SK-N-SH treated with all-trans-retinoic acid at 6 μM for 48 hours (cell line): ENCODE results near the gene KRT86.

ENCODE experiments used
- ATAC-seq: fragments of 200-7000 bp; cut with Tn5 transposase; 3 replicates; pipeline ENCODE4 v1.9.1; 2020; ENCODE audit warnings: mild to moderate bottlenecking, moderate library complexity
- BACH2 ChIP-seq: fragments of 250-450 bp; sonication (Bioruptor Pico); IDR thresholded peaks from 2 replicates; pipeline ENCODE4 v1.9.0; 2021; ENCODE audit warnings: mild to moderate bottlenecking, borderline replicate concordance
- CSDC2 ChIP-seq: fragments of 250-450 bp; sonication (Bioruptor Pico); IDR thresholded peaks from 2 replicates; pipeline ENCODE4 v1.5.0; 2020; ENCODE audit warnings: mild to moderate bottlenecking, moderate library complexity
- GLIS3 ChIP-seq: fragments of 250-450 bp; sonication (Bioruptor Pico); IDR thresholded peaks from 2 replicates; pipeline ENCODE4 v1.5.0; 2020; ENCODE audit warnings: mild to moderate bottlenecking, moderate library complexity
- ISL1 ChIP-seq: fragments of 250-450 bp; sonication (Bioruptor Pico); IDR thresholded peaks from 2 replicates; pipeline ENCODE4 v2.1.2; 2022; ENCODE audit warnings: mild to moderate bottlenecking, moderate library complexity
- PATZ1 ChIP-seq: fragments of 250-450 bp; sonication (Bioruptor Pico); IDR thresholded peaks from 2 replicates; pipeline ENCODE4 v1.8.0; 2020; ENCODE audit warnings: mild to moderate bottlenecking, moderate library complexity, borderline replicate concordance
- POU6F1 ChIP-seq: fragments of 250-450 bp; sonication (Bioruptor Pico); IDR thresholded peaks from 2 replicates; pipeline ENCODE4 v1.8.0; 2021; ENCODE audit warnings: low read depth, mild to moderate bottlenecking, moderate library complexity, borderline replicate concordance
- PPARA ChIP-seq: fragments of 250-450 bp; sonication (Bioruptor Pico); IDR thresholded peaks from 2 replicates; pipeline ENCODE4 v1.5.0; 2020; ENCODE audit warnings: mild to moderate bottlenecking, borderline replicate concordance
- RARB ChIP-seq: fragments of 250-450 bp; sonication (Bioruptor Pico); IDR thresholded peaks from 2 replicates; pipeline ENCODE4 v1.8.0; 2021; ENCODE audit warnings: mild to moderate bottlenecking, moderate library complexity
- SNAI2 ChIP-seq: fragments of 250-450 bp; sonication (Bioruptor Pico); IDR thresholded peaks from 2 replicates; pipeline ENCODE4 v1.5.0; 2020; ENCODE audit warnings: mild to moderate bottlenecking, moderate library complexity
- TCF4 ChIP-seq: fragments of 250-450 bp; sonication (Bioruptor Pico); IDR thresholded peaks from 2 replicates; pipeline ENCODE4 v1.8.0; 2021; ENCODE audit warnings: mild to moderate bottlenecking, moderate library complexity, borderline replicate concordance
- TOX ChIP-seq: fragments of 250-450 bp; sonication (Bioruptor Pico); IDR thresholded peaks from 2 replicates; pipeline ENCODE4 v1.8.0; 2021; ENCODE audit warnings: mild to moderate bottlenecking, moderate library complexity, borderline replicate concordance
- ZC3H10 ChIP-seq: fragments of 250-450 bp; sonication (Bioruptor Pico); IDR thresholded peaks from 2 replicates; pipeline ENCODE4 v1.5.1; 2021; ENCODE audit warnings: mild to moderate bottlenecking, moderate library complexity
- ZFP3 ChIP-seq: fragments of 250-450 bp; sonication (Bioruptor Pico); IDR thresholded peaks from 2 replicates; pipeline ENCODE4 v1.5.0; 2020; ENCODE audit warnings: mild to moderate bottlenecking, moderate library complexity
- ZFP30 ChIP-seq: fragments of 450-650 bp; formaldehyde crosslinking; IDR thresholded peaks from 2 replicates; pipeline ENCODE4 v1.5.0; 2022; ENCODE audit warnings: mild to moderate bottlenecking, moderate library complexity
- ZNF70 ChIP-seq: fragments of 450-650 bp; formaldehyde crosslinking; IDR thresholded peaks from 2 replicates; pipeline ENCODE4 v1.5.0; 2020; ENCODE audit warnings: mild to moderate bottlenecking, moderate library complexity
- ZNF8 ChIP-seq: fragments of 450-650 bp; formaldehyde crosslinking; IDR thresholded peaks from 2 replicates; pipeline ENCODE4 v1.5.0; 2020; ENCODE audit warnings: mild to moderate bottlenecking, moderate library complexity
- TF ChIP-seq, protein P1 (sequence below): fragments of 250-450 bp; sonication (Bioruptor Pico); IDR thresholded peaks from 2 replicates; pipeline ENCODE4 v1.5.1; 2021; ENCODE audit warnings: mild to moderate bottlenecking, moderate library complexity
- TF ChIP-seq, protein P2 (sequence below): fragments of 250-450 bp; sonication (Bioruptor Pico); IDR thresholded peaks from 2 replicates; pipeline ENCODE4 v1.5.1; 2020; ENCODE audit warnings: low read depth, mild to moderate bottlenecking, moderate library complexity
- TF ChIP-seq, protein P3 (sequence below): fragments of 250-450 bp; sonication (Bioruptor Pico); IDR thresholded peaks from 2 replicates; pipeline ENCODE4 v1.5.0; 2020; ENCODE audit warnings: mild to moderate bottlenecking, moderate library complexity

The KRT86 gene

GRCh38 chr12:52232203-52232673 is 42.2 kb upstream of the KRT86 start:
- TF ChIP-seq ISL1 (CRISPR knock-in tag) = no peak
- TF ChIP-seq ZC3H10 (CRISPR knock-in tag) = no peak
- no peak for TF ChIP-seq BACH2 (CRISPR knock-in tag)
- TF ChIP-seq, all 23 proteins: peak for 0
- ATAC-seq = no peak

GRCh38 chr12:52232674-52233461 is 41.6 kb upstream of the KRT86 start, which contains the start of gene KRT7:
KRT7 (plus strand) TSS chr12:52233243; CDS start chr12:52233297, 54 bp downstream.
- ATAC-seq = no peak
- TF ChIP-seq, protein P1, sequence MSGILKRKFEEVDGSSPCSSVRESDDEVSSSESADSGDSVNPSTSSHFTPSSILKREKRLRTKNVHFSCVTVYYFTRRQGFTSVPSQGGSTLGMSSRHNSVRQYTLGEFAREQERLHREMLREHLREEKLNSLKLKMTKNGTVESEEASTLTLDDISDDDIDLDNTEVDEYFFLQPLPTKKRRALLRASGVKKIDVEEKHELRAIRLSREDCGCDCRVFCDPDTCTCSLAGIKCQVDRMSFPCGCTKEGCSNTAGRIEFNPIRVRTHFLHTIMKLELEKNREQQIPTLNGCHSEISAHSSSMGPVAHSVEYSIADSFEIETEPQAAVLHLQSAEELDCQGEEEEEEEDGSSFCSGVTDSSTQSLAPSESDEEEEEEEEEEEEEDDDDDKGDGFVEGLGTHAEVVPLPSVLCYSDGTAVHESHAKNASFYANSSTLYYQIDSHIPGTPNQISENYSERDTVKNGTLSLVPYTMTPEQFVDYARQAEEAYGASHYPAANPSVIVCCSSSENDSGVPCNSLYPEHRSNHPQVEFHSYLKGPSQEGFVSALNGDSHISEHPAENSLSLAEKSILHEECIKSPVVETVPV = no peak
- TF ChIP-seq TOX (CRISPR knock-in tag) (no peak), GLIS3 (CRISPR knock-in tag) (no peak), BACH2 (CRISPR knock-in tag) (no peak), PPARA (CRISPR knock-in tag) (no peak), SNAI2 (CRISPR knock-in tag) (no peak), CSDC2 (CRISPR knock-in tag) (no peak), ZNF70 (no peak), TCF4 (CRISPR knock-in tag) (no peak), ZNF8 (CRISPR knock-in tag) (no peak), ZFP3 (no peak), RARB (CRISPR knock-in tag) (no peak), PATZ1 (no peak), POU6F1 (CRISPR knock-in tag) (no peak), ZFP30 (no peak), ZC3H10 (CRISPR knock-in tag) (no peak)
- TF ChIP-seq, protein P2, sequence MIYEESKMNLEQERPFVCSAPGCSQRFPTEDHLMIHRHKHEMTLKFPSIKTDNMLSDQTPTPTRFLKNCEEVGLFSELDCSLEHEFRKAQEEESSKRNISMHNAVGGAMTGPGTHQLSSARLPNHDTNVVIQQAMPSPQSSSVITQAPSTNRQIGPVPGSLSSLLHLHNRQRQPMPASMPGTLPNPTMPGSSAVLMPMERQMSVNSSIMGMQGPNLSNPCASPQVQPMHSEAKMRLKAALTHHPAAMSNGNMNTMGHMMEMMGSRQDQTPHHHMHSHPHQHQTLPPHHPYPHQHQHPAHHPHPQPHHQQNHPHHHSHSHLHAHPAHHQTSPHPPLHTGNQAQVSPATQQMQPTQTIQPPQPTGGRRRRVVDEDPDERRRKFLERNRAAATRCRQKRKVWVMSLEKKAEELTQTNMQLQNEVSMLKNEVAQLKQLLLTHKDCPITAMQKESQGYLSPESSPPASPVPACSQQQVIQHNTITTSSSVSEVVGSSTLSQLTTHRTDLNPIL (CRISPR knock-in tag) = no peak

DNA sequence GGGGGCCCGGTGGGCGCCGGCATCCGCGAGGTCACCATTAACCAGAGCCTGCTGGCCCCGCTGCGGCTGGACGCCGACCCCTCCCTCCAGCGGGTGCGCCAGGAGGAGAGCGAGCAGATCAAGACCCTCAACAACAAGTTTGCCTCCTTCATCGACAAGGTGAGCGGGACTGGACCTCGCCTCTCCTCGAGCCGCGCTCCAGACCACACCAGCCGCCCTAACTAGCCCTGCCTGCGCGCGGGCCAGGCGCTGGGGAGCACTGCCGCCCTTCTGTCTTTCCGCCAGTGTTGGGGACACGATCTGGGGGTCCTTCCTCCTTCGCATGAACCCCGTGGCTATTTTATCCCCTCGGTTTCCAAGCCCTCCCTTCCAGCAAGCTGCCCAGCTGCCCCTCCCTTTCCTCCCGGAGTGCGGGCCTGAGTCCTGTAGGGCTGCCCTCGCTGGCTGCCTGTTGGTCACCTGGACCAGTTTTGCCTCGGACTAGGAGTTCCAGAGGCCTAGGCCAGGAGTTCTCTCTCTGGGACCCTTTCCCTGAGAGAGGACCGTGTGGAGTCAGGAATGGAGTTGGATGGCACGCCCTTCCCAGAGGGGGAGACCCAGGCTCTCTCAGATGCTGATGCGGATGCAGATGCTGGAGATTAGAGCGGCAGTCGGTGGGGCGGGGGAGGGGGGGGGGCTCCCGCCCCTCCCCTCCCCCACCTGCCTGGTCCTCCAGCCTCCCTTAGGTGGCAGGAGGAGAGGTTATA is 40.8 kb upstream of the KRT86 start:
- no peak for TF ChIP-seq CSDC2 (CRISPR knock-in tag)

GRCh38 chr12:52234223-52234810 is 40.1 kb upstream of the KRT86 start:
- TF ChIP-seq RARB (CRISPR knock-in tag) (no peak), ZFP3 (no peak), GLIS3 (CRISPR knock-in tag) (no peak), ZFP30 (no peak), ISL1 (CRISPR knock-in tag) (no peak), PPARA (CRISPR knock-in tag) (no peak), ZNF70 (no peak)
- TF ChIP-seq, protein P2 (CRISPR knock-in tag) = no peak
- TF ChIP-seq, protein P3, sequence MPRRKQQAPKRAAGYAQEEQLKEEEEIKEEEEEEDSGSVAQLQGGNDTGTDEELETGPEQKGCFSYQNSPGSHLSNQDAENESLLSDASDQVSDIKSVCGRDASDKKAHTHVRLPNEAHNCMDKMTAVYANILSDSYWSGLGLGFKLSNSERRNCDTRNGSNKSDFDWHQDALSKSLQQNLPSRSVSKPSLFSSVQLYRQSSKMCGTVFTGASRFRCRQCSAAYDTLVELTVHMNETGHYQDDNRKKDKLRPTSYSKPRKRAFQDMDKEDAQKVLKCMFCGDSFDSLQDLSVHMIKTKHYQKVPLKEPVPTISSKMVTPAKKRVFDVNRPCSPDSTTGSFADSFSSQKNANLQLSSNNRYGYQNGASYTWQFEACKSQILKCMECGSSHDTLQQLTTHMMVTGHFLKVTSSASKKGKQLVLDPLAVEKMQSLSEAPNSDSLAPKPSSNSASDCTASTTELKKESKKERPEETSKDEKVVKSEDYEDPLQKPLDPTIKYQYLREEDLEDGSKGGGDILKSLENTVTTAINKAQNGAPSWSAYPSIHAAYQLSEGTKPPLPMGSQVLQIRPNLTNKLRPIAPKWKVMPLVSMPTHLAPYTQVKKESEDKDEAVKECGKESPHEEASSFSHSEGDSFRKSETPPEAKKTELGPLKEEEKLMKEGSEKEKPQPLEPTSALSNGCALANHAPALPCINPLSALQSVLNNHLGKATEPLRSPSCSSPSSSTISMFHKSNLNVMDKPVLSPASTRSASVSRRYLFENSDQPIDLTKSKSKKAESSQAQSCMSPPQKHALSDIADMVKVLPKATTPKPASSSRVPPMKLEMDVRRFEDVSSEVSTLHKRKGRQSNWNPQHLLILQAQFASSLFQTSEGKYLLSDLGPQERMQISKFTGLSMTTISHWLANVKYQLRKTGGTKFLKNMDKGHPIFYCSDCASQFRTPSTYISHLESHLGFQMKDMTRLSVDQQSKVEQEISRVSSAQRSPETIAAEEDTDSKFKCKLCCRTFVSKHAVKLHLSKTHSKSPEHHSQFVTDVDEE (CRISPR knock-in tag) = no peak
- no peak for ATAC-seq

More for the DNA sequence above, 40.8 kb upstream of the KRT86 start:
- ATAC-seq = no peak
